Large intestine (tissue), 3 donors: ENCODE measurements around the gene QTRT2. TPM values are rescaled to one million over a fixed set of nuclear protein-coding genes. Genes with fewer than 3 reads are reported as not detected.

Experiments used
- DNase-seq, 2 donors: peaks; one replicate each; pipeline versions ENCODE4 v3.0.0 to v3.0.0-alpha.2; 2013
- H3K27ac ChIP-seq: one replicate; pipeline ENCODE4 v1.5.1; 2013; ENCODE audit warnings: low read length
- H3K27me3 ChIP-seq: 2 replicates; pipeline ENCODE4 v1.6.1; 2013; ENCODE audit warnings: low read length; ENCODE audit not compliant: control insufficient read depth, insufficient read depth
- H3K36me3 ChIP-seq: 2 replicates; pipeline ENCODE4 v1.6.1; 2013; ENCODE audit warnings: low read length; ENCODE audit not compliant: control insufficient read depth, insufficient read depth
- H3K4me1 ChIP-seq: one replicate; pipeline ENCODE4 v1.6.1; 2013; ENCODE audit warnings: low read length; ENCODE audit not compliant: control insufficient read depth, insufficient read depth
- H3K4me3 ChIP-seq: one replicate; pipeline ENCODE4 v1.5.1; 2013; ENCODE audit warnings: low read length
- H3K9me3 ChIP-seq: one replicate; pipeline ENCODE4 v1.6.1; 2013; ENCODE audit warnings: mild to moderate bottlenecking, low read depth, low read length, moderate library complexity; ENCODE audit not compliant: control insufficient read depth
- WGBS: methylation state at CpG from one replicate; pipeline ENCODE4 v1.1.5; 2013; ENCODE audit warnings: low lambda C conversion rate; ENCODE audit not compliant: insufficient coverage; 5-methylcytosine and 5-hydroxymethylcytosine counted together
- polyA plus RNA-seq: library from polyadenylated mRNA; unstranded; fragments of 120-200 nt; gene quantifications from one replicate; pipeline ENCODE4 v1.2.1, GENCODE V29; 2013

Gene QTRT2
- polyA plus RNA-seq, 1 donor = 24.7 TPM

GRCh38 chr3:114034211-114034610, 22.3 kb upstream of the QTRT2 start:
- DNase-seq = no peak
- H3K27me3 ChIP-seq = no peaks in the 10 kb centered on the region
- no peak overlapping the region for H3K4me3 ChIP-seq
- no peak overlapping the region for H3K27ac ChIP-seq
- H3K36me3 ChIP-seq = peaks cover 10% of the 10 kb centered on the region
- H3K4me1 ChIP-seq = no peaks in the 10 kb centered on the region
- no peaks in the 10 kb centered on the region for H3K9me3 ChIP-seq

- no peaks in the 10 kb centered on the region for H3K4me1 ChIP-seq
- peaks cover 15% of the 10 kb centered on the region for H3K36me3 ChIP-seq
Measured at GRCh38 chr3:114034787-114035545, 21.6 kb upstream of the QTRT2 start.

GRCh38 chr3:114035896-114036295, 20.6 kb upstream of the QTRT2 start:
- no peak overlapping the region for H3K27ac ChIP-seq
- no peak for DNase-seq
- no peaks in the 10 kb centered on the region for H3K27me3 ChIP-seq
- H3K9me3 ChIP-seq = no peaks in the 10 kb centered on the region
- no peaks in the 10 kb centered on the region for H3K4me1 ChIP-seq
- peaks cover 16% of the 10 kb centered on the region for H3K36me3 ChIP-seq
- WGBS = 96% methylated on average over 3 of the region's 3 CpGs
- H3K4me3 ChIP-seq = no peak overlapping the region

More at GRCh38 chr3:114034787-114035545, 21.6 kb upstream of the QTRT2 start:
- H3K27ac ChIP-seq = no peak overlapping the region
- DNase-seq = no peak
- 88% methylated on average over 5 of the region's 5 CpGs for WGBS
- H3K27me3 ChIP-seq = no peaks in the 10 kb centered on the region
- no peaks in the 10 kb centered on the region for H3K9me3 ChIP-seq
- no peak overlapping the region for H3K4me3 ChIP-seq

GRCh38 chr3:114043205-114043604, 13.3 kb upstream of the QTRT2 start:
- H3K27me3 ChIP-seq = no peaks in the 10 kb centered on the region
- no peak overlapping the region for H3K4me3 ChIP-seq
- H3K27ac ChIP-seq = no peak overlapping the region
- H3K36me3 ChIP-seq = peaks cover 7% of the 10 kb centered on the region
- no peak for DNase-seq
- H3K9me3 ChIP-seq = no peaks in the 10 kb centered on the region
- no peaks in the 10 kb centered on the region for H3K4me1 ChIP-seq

- Histone ChIP-seq H3K9me3 (no peaks in the 10 kb centered on the region), H3K27me3 (no peaks in the 10 kb centered on the region), H3K4me1 (peaks cover 3% of the 10 kb centered on the region), H3K27ac (no peak overlapping the region), H3K36me3 (no peaks in the 10 kb centered on the region), H3K4me3 (no peak overlapping the region)
- DNase-seq = no peak
- WGBS = 80% methylated on average over 1 of the region's 2 CpGs
Measured at GRCh38 chr3:114052216-114052615, 4.3 kb upstream of the QTRT2 start.

GRCh38 chr3:114057011-114057347, 442 bp downstream of the QTRT2 start:
- Histone ChIP-seq H3K4me1 (peaks cover 3% of the 10 kb centered on the region), H3K9me3 (no peaks in the 10 kb centered on the region), H3K4me3 (peak overlapping the region; percentile 85), H3K36me3 (peaks cover 3% of the 10 kb centered on the region), H3K27me3 (no peaks in the 10 kb centered on the region), H3K27ac (peak overlapping the region; percentile 75)
- no CpG with 5 or more reads among the region's 8 CpGs for WGBS
- no peak for DNase-seq

GRCh38 chr3:114058646-114059045, 2.1 kb downstream of the QTRT2 start:
- Histone ChIP-seq H3K4me1 (peaks cover 3% of the 10 kb centered on the region), H3K4me3 (no peak overlapping the region)

DNA sequence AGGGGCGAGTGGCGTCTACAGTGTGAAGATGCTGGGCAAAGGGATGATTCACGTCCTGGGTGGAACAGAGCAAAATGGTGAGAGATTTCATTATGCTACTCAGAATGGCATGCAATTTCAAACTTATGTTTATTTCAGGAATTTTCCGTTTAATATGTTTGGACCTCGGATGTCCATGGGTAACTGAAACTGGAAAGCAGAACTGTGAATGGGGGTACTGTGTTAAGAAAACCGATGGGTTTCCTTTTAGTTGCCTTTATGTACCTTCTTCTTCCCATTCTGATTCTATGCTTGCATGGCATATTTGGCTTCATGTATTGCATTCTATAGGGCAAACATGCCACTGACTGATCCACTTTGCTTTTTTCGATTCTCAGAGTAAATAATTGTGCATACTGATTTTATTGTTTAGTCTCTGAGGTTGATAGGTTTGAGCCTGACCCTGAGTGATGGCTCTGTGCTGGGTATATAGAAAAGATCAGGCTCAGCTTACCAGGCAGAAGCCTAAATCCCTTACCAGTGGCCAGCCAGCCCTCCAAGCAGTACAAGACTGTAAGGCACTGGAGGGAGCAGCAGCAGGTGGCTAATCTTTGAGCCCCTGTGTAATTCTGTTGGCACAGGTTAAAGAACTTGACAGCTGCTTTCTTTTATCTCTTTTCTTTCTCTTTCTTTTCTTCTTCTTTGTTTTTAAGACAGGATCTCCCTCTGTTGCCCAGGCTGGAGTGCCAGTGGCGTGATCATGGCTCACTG, 4.5 kb downstream of the QTRT2 start:
- 69% methylated on average over 2 of the region's 8 CpGs for WGBS
- no peaks in the 10 kb centered on the region for H3K4me1 ChIP-seq
- no peak for DNase-seq
- H3K4me3 ChIP-seq = no peak overlapping the region
- H3K36me3 ChIP-seq = peaks cover 10% of the 10 kb centered on the region
- H3K27ac ChIP-seq = no peak overlapping the region
- no peaks in the 10 kb centered on the region for H3K9me3 ChIP-seq
- H3K27me3 ChIP-seq = no peaks in the 10 kb centered on the region

More at GRCh38 chr3:114058646-114059045, 2.1 kb downstream of the QTRT2 start:
- no CpG with 5 or more reads among the region's 8 CpGs for WGBS
- peaks cover 3% of the 10 kb centered on the region for H3K36me3 ChIP-seq
- H3K9me3 ChIP-seq = no peaks in the 10 kb centered on the region
- no peak for DNase-seq
- H3K27me3 ChIP-seq = no peaks in the 10 kb centered on the region
- no peak overlapping the region for H3K27ac ChIP-seq

- H3K27me3 ChIP-seq = no peaks in the 10 kb centered on the region
- peaks cover 49% of the 10 kb centered on the region for H3K36me3 ChIP-seq
Measured at GRCh38 chr3:114067804-114068203, 11.3 kb downstream of the QTRT2 start.

GRCh38 chr3:114068336-114068735, 11.8 kb downstream of the QTRT2 start:
- H3K4me1 ChIP-seq = no peaks in the 10 kb centered on the region
- 100% methylated on average over 4 of the region's 4 CpGs for WGBS
- H3K9me3 ChIP-seq = no peaks in the 10 kb centered on the region
- peaks cover 53% of the 10 kb centered on the region for H3K36me3 ChIP-seq
- H3K27ac ChIP-seq = no peak overlapping the region
- no peak overlapping the region for H3K4me3 ChIP-seq
- no peaks in the 10 kb centered on the region for H3K27me3 ChIP-seq
- no peak for DNase-seq

More at GRCh38 chr3:114067804-114068203, 11.3 kb downstream of the QTRT2 start:
- no CpG with 5 or more reads among the region's 4 CpGs for WGBS
- H3K4me3 ChIP-seq = no peak overlapping the region
- H3K4me1 ChIP-seq = no peaks in the 10 kb centered on the region
- no peak overlapping the region for H3K27ac ChIP-seq
- DNase-seq = no peak
- H3K9me3 ChIP-seq = no peaks in the 10 kb centered on the region
